ENCODE results near the gene DYNC2H1. TPM values are rescaled to one million over a fixed set of nuclear protein-coding genes. Genes with fewer than 3 reads are reported as not detected.

The DYNC2H1 gene
- total and polyA plus RNA-seq, 9 donors, result 13.5 to 49.1 (median 26.2) TPM

DNA sequence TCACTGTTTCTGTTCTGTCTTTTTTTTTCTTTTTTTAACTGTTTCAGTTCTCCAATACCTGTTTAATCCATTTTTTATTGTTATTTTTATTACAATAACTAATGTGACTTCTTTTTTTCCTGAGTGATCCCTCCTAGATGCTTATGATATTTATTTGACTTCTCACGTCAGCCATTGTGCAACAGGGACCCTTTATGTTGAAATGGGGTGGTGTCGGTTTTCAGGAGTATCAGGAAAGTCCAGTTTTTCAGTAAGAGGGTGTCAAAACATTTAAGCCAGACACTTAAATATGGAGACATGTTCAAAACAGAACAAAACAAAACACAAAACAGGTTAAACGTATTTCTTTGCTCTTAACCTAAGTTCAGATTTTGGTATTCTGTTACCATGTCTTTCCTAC is 418.8 kb downstream of the DYNC2H1 start:
- H3K27me3 ChIP-seq, result no peaks in the 10 kb centered on the region
- 47 to 58% (median 50%) methylated on average over 3 of the region's 3 CpGs for WGBS, 3 donors
- H3K27ac ChIP-seq, result no peak overlapping the region
- no peak overlapping the region for H3K4me3 ChIP-seq
- H3K4me1 ChIP-seq (ENCODE audit: insufficient read depth), result no peaks in the 10 kb centered on the region
- no peak for DNase-seq
- intact Hi-C loops (cut with DNase I), result no loop called here
- TF ChIP-seq POLR2A (IDR thresholded peaks at IDR 0.05) (no peak), EP300 (IDR thresholded peaks at IDR 0.05) (no peak)
- TF ChIP-seq, protein P1, sequence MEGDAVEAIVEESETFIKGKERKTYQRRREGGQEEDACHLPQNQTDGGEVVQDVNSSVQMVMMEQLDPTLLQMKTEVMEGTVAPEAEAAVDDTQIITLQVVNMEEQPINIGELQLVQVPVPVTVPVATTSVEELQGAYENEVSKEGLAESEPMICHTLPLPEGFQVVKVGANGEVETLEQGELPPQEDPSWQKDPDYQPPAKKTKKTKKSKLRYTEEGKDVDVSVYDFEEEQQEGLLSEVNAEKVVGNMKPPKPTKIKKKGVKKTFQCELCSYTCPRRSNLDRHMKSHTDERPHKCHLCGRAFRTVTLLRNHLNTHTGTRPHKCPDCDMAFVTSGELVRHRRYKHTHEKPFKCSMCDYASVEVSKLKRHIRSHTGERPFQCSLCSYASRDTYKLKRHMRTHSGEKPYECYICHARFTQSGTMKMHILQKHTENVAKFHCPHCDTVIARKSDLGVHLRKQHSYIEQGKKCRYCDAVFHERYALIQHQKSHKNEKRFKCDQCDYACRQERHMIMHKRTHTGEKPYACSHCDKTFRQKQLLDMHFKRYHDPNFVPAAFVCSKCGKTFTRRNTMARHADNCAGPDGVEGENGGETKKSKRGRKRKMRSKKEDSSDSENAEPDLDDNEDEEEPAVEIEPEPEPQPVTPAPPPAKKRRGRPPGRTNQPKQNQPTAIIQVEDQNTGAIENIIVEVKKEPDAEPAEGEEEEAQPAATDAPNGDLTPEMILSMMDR (IDR thresholded peaks at IDR 0.05), result no peak
- H3K9me3 ChIP-seq, result no peaks in the 10 kb centered on the region
- no peaks in the 10 kb centered on the region for H3K36me3 ChIP-seq

DNA sequence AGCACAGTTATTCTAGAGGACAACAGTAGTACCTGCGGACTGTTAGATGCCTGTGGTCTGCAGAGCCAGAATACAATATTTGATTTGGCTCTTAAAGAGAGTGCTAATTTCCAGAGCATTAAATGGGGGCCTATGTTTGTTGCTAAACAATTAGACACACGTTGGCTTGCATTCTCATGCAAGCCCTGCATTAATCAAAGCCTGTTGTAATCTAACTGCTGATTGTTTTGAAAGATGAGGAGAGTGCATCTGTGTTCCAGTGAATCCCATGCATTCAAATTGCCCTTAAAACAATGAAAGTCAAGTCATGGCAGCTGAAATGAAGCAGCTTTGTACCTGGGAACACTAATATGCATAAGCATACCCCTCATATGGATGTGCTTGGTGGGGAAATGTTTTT is 419.4 kb downstream of the DYNC2H1 start:
- no peaks in the 10 kb centered on the region for H3K9me3 ChIP-seq
- intact Hi-C loops (cut with DNase I), result no loop called here
- WGBS, 3 donors, result 48 to 56% (median 51%) methylated on average over 2 of the region's 2 CpGs

DNA sequence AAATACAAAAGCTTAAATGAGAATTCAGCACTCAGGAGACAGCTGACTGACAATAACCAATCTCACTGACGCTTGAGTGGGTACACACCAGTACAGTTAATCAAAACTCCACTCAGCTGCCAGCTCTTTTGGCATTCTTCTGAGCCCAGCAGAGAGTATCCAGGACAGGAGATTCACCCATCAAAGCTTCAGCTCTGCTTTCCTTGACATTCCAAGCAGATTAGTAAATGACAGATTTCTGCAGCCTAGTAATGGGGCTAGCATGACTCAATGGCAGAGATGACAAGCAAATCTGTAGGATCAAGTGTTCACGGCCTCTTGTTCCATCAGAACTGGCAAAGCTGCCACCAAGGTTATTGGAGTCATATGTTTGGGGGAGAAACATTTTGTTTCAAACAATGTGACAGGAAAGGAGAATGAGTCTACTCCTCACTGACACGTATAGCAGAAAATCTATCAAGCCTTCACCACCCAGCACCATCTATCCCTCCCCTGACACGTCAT is 420.0 kb downstream of the DYNC2H1 start:
- intact Hi-C loops (cut with DNase I), result no loop called here
- no peaks in the 10 kb centered on the region for H3K4me1 ChIP-seq (ENCODE audit: insufficient read depth)
- WGBS, 3 donors, result 47 to 55% (median 54%) methylated on average over 4 of the region's 4 CpGs
- H3K4me3 ChIP-seq, result no peak overlapping the region
- H3K27ac ChIP-seq, result no peak overlapping the region
- H3K36me3 ChIP-seq, result no peaks in the 10 kb centered on the region
- TF ChIP-seq POLR2A (IDR thresholded peaks at IDR 0.05), result no peak
- TF ChIP-seq, protein P1 (IDR thresholded peaks at IDR 0.05), result no peak
- no peak for TF ChIP-seq EP300 (IDR thresholded peaks at IDR 0.05)
- H3K9me3 ChIP-seq, result no peaks in the 10 kb centered on the region
- DNase-seq, result no peak
- no peaks in the 10 kb centered on the region for H3K27me3 ChIP-seq

More for the DNA sequence above, 419.4 kb downstream of the DYNC2H1 start:
- H3K4me1 ChIP-seq (ENCODE audit: insufficient read depth), result no peaks in the 10 kb centered on the region
- TF ChIP-seq POLR2A (IDR thresholded peaks at IDR 0.05), result no peak
- TF ChIP-seq, protein P1 (IDR thresholded peaks at IDR 0.05), result no peak
- no peak for TF ChIP-seq EP300 (IDR thresholded peaks at IDR 0.05)
- no peaks in the 10 kb centered on the region for H3K27me3 ChIP-seq
- H3K4me3 ChIP-seq, result no peak overlapping the region
- DNase-seq, result no peak
- no peak overlapping the region for H3K27ac ChIP-seq
- H3K36me3 ChIP-seq, result no peaks in the 10 kb centered on the region

Small RNA genes within 50 kb of the gene (small RNA-seq; reads per million reads assigned to genes)
- not detected for gene AP003461.1

Other genes starting within 250 kb of the DYNC2H1 start
- gene MMP12, start 234.4 kb upstream of the DYNC2H1 start, total RNA-seq, result not detected
- not detected for gene MMP12, start 234.4 kb upstream of the DYNC2H1 start, polyA plus RNA-seq
- not detected for gene MMP13, start 153.7 kb upstream of the DYNC2H1 start, total RNA-seq
- gene MMP13, start 153.7 kb upstream of the DYNC2H1 start, polyA plus RNA-seq, result not detected
- gene DCUN1D5, start 17.3 kb upstream of the DYNC2H1 start, total RNA-seq, result 10 to 100 TPM; 14.5 to 45.4 (median 17.8) TPM
- gene DCUN1D5, start 17.3 kb upstream of the DYNC2H1 start, polyA plus RNA-seq, result 10 to 100 TPM; 13.8 to 22.0 TPM